Cardiac fibroblast (primary cell): Measurements from ENCODE around the gene KIF4A.
A peak's percentile ranks its signal among the peaks of the same experiment; 100 is the strongest.
"Not testable (repeated sequence)": the region's sequence is repeated elsewhere in the genome, so short reads cannot be mapped to it uniquely, and the experiment has no call there.

ENCODE experiments used
- DNase-seq, 2 donors: peaks; one replicate each; pipeline versions ENCODE4 v3.0.0 to v3.0.0-alpha.2; 2010; ENCODE audit warnings: low read depth in 2 of 2
- H3K4me3 ChIP-seq, 2 donors: replicated peaks in 1 of 2; 1 replicate in 1 of 2; 2 replicates in 1 of 2; pipeline ENCODE4 v1.5.1; 2011; ENCODE audit warnings: low read depth in 2 of 2, low read length in 2 of 2, mild to moderate bottlenecking in 2 of 2, moderate library complexity in 1 of 2
- TF ChIP-seq, protein P1 (sequence below): IDR thresholded peaks from one replicate; pipeline ENCODE4 v1.5.1; 2011; ENCODE audit warnings: low read depth, mild to moderate bottlenecking, low read length, inconsistent platforms

Gene KIF4A

DNA sequence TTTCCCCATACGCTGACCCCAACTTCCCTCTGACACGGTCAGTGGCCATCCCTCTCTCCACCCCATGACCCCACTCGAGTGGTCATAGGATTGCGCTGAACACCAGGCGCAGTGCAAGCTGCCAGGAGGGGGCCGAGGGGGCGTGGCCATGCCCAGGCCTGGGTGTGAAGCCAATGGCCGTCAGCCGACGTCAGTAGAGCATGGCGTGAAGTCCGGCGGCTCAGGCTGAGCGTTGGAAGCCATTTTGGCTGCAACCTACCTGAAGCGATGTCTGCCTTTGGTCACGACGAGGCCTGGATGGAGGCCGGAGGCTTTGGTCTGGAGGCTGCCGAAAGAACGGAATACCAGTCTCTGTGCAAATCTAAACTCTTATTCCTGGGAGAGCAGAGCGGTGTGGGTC is 8.0 kb upstream of the KIF4A start, which contains the start of gene RAB41:
Gene RAB41, plus strand, starts transcription at position 222 of the 400 bp plus-strand sequence. Its CDS starts 46 bp downstream, at position 268.
- DNase-seq: no peak
- H3K4me3 ChIP-seq: no peak within 1 kb of the TSS
- TF ChIP-seq, protein P1, sequence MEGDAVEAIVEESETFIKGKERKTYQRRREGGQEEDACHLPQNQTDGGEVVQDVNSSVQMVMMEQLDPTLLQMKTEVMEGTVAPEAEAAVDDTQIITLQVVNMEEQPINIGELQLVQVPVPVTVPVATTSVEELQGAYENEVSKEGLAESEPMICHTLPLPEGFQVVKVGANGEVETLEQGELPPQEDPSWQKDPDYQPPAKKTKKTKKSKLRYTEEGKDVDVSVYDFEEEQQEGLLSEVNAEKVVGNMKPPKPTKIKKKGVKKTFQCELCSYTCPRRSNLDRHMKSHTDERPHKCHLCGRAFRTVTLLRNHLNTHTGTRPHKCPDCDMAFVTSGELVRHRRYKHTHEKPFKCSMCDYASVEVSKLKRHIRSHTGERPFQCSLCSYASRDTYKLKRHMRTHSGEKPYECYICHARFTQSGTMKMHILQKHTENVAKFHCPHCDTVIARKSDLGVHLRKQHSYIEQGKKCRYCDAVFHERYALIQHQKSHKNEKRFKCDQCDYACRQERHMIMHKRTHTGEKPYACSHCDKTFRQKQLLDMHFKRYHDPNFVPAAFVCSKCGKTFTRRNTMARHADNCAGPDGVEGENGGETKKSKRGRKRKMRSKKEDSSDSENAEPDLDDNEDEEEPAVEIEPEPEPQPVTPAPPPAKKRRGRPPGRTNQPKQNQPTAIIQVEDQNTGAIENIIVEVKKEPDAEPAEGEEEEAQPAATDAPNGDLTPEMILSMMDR: no peak

DNA sequence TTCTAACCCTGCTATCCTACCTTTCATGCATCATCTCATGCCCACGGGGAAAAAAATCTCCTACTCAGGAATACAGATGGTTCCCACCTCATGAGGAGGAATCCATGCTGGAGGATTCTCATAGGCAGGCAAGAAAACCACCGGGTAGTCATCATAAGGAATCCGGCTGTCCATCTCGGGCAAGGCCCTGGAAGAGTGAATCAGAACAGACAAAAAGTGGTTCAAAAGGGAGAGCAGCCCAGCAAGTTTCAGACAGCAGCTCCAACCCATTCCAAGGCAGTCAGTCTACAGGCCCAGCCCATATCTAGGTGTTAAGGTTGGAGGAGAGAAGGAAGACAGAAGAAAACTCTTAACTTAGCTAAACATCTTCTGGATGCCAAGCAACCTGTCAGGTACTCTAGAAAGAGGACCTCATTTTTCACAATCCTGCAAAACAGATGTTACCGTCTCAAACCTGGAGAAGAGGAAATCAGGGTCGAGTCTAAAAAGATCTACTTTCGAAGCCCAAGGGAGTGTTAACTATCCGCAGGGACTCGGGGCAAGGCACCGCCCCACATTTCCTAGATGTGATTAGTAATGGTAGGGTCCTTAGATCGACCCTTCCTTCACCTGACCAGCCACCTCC is 624 bp upstream of the KIF4A start:
- peak in 1 of 2 donors; percentile 25 for DNase-seq
- H3K4me3 ChIP-seq: peak overlapping the region; percentile 69 to 78
- TF ChIP-seq, protein P1: no peak

DNA sequence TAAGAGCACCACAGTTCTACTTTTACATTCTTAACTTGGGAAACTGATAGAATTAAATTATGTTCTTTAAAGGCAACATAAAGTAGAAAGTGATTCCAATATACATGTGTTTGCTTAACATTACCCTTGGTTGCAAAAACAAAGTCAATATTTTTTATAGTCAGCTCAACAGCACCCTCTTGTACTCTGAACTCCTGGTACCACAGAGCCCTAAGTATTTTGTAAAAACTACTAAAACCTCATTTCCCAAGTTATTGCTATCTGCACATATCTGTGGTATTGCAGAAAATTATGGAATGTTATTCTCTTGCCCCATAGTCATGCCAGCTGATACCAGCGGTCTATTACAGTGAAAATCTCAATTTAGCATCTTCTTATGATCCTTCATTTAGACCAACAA is 2.9 kb downstream of the KIF4A start:
- no peak overlapping the region for H3K4me3 ChIP-seq
- TF ChIP-seq, protein P1: no peak
- peak; percentile 11 to 26 for DNase-seq

DNA sequence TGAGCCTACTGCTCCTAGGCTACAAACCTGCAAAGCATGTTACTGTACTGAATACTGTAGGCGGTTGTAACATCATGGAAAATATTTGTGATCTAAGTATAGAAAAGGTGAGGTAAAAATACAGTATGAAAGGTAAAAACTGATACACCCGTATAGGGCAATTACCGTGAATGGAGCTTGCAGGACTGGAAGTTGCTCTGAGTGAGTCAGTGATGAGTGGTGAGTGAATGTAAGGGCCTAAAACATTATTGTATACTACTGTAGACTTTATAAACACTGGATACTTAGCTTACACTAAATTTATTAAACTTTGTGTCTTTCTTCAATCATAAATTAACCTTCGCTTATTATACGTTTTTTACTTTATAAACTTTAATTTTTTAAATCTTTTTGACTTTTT is 3.7 kb downstream of the KIF4A start:
- peak in 1 of 2 donors; percentile 39 for DNase-seq
- H3K4me3 ChIP-seq: no peak overlapping the region
- TF ChIP-seq, protein P1: no peak

DNA sequence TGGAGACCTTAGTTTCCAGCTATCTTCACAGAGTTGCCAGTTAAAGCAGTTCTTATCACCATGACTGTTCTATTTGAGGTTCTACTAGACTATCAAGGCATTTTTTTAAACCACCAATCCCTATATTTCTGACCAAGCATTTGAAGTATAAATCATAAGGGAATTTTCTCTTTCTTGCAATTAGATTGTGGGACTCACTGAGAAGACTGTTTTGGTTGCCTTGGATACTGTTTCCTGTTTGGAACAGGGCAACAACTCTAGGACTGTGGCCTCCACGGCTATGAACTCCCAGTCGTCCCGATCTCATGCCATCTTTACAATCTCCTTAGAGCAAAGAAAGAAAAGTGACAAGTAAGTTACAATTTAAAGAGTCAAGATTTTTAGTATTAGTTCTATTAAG is 11.8 kb downstream of the KIF4A start:
- TF ChIP-seq, protein P1: no peak
- peak; percentile 75 for DNase-seq
- H3K4me3 ChIP-seq: no peak overlapping the region

DNA sequence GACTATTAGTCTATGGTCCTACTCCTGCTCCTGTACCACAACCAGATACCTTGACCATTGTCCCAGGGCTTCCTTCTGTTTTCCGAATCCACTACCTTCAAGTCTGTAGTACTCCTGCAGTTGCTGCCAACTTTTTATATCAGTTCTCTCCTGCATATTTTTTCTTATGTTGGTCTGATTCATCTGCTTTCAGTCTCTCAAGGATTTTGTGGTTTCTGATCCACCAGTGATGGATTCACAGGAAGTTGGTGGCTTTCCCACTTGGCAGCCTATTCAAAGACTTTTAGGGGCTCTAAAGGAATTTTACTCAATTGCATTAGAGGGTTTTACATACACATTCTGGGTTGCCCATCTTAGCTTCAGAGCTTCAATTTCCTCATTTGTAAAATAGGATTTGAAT is 23.6 kb downstream of the KIF4A start:
- no peak overlapping the region for H3K4me3 ChIP-seq
- TF ChIP-seq, protein P1: no peak
- peak; percentile 28 to 34 for DNase-seq

DNA sequence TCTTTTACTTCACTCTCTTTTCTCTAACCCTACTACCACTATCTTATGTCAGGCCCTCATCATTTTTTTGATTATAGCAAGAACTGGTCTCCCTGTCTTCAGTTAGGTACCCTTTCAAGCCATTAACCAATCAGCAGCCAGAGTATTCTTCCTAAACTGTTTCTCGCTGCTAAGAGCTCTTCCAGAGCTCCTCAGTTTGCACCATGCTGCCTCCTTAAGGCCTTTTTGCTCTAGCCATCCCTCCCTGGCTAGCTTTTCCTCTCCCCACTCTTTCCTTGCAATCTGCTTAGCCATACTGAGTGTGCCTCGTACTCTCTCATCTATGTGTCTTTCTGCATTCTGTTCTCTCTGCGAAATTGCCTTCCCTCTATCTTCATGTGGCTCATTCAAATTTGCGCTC is 32.9 kb downstream of the KIF4A start:
- TF ChIP-seq, protein P1: no peak
- no peak overlapping the region for H3K4me3 ChIP-seq
- no peak for DNase-seq

DNA sequence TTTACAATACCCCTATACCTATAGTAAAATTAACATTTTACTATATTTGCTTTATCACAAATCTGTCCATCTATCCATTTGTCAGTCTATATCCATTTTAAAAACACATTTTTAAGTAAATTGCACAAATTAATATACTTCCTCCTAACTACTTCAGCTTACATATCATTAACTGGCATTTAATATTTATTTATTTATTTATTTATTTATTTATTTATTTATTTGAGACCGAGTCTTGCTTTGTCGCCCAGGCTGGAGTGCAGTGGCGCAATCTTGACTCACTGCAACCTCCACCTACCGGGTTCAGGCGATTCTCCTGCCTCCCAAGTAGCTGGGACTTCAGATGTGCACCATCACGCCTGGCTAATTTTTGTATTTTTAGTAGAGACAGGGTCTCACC is 33.7 kb downstream of the KIF4A start:
- H3K4me3 ChIP-seq, DNase-seq: not testable (repeated sequence)
